ENCODE results near the gene TRIM24.
"Not testable (repeated sequence)": the region's sequence is repeated elsewhere in the genome, so short reads cannot be mapped to it uniquely, and the experiment has no call there.

Gene TRIM24

GRCh38 chr7:138460649-138461607 is 869 bp downstream of the TRIM24 start:
- DNase-seq, result no peak

GRCh38 chr7:138463291-138463618 is 3.2 kb downstream of the TRIM24 start:
- DNase-seq, result not testable (repeated sequence)

GRCh38 chr7:138465046-138465445 is 5.0 kb downstream of the TRIM24 start:
- DNase-seq, result no peak

- not testable (repeated sequence) for DNase-seq
Observed at GRCh38 chr7:138466069-138466756, 6.2 kb downstream of the TRIM24 start.

- DNase-seq, result peak in 1 of 2 experiments; percentile 11
Observed at GRCh38 chr7:138468244-138469123, 8.4 kb downstream of the TRIM24 start.

- DNase-seq, result no peak
Observed at GRCh38 chr7:138470391-138471157, 10.5 kb downstream of the TRIM24 start.

- DNase-seq, result no peak
Observed at GRCh38 chr7:138472292-138473079, 12.4 kb downstream of the TRIM24 start.

- no peak for DNase-seq
Observed at GRCh38 chr7:138475377-138475776, 15.3 kb downstream of the TRIM24 start.

- DNase-seq, result no peak
Observed at GRCh38 chr7:138477081-138477578, 17.1 kb downstream of the TRIM24 start.

GRCh38 chr7:138477581-138477980 is 17.5 kb downstream of the TRIM24 start:
- no peak for DNase-seq

- DNase-seq, result no peak
Observed at GRCh38 chr7:138478499-138478908, 18.4 kb downstream of the TRIM24 start.

GRCh38 chr7:138480527-138480926 is 20.5 kb downstream of the TRIM24 start:
- DNase-seq, result no peak

GRCh38 chr7:138481447-138482380 is 21.7 kb downstream of the TRIM24 start:
- no peak for DNase-seq

GRCh38 chr7:138483531-138483930 is 23.5 kb downstream of the TRIM24 start:
- DNase-seq, result no peak

- not testable (repeated sequence) for DNase-seq
Observed at GRCh38 chr7:138485508-138485907, 25.4 kb downstream of the TRIM24 start.

- not testable (repeated sequence) for DNase-seq
Observed at GRCh38 chr7:138489139-138489538, 29.1 kb downstream of the TRIM24 start.

- no peak for DNase-seq
Observed at GRCh38 chr7:138491612-138492386, 31.7 kb downstream of the TRIM24 start.

- DNase-seq, result no peak
Observed at GRCh38 chr7:138492423-138492822, 32.4 kb downstream of the TRIM24 start.

GRCh38 chr7:138493535-138493934 is 33.5 kb downstream of the TRIM24 start:
- no peak for DNase-seq
